ENCODE measurements around the gene TNIP2.

Gene TNIP2

GRCh38 chr4:2755821-2756690 is at the start of gene TNIP2:
Gene TNIP2 (minus strand): TSS chr4:2756336. CDS start chr4:2756289, 47 bp downstream.
- Histone ChIP-seq H3K9ac (ENCODE audit: low read length) (peak within 1 kb of the TSS; percentile 88), H3K27ac (ENCODE audit: low read depth, low read length) (no peak within 1 kb of the TSS), H3K4me3 (ENCODE audit: low read depth, low read length) (peak within 1 kb of the TSS; percentile 86), H3K9me3 (ENCODE audit: control insufficient read depth, insufficient read depth, low read depth, low read length) (no peaks in the 10 kb centered on the region), H3K27me3 (ENCODE audit: control insufficient read depth, insufficient read depth, low read length) (no peaks in the 10 kb centered on the region), H3K36me3 (ENCODE audit: control insufficient read depth, insufficient read depth, low read length) (0 out of 2 replicates have a peak, but pooled peaks cover 7% of the 10 kb centered on the region), H3K4me1 (ENCODE audit: control insufficient read depth, insufficient read depth, low read length) (peaks cover 19% of the 10 kb centered on the region)

DNA sequence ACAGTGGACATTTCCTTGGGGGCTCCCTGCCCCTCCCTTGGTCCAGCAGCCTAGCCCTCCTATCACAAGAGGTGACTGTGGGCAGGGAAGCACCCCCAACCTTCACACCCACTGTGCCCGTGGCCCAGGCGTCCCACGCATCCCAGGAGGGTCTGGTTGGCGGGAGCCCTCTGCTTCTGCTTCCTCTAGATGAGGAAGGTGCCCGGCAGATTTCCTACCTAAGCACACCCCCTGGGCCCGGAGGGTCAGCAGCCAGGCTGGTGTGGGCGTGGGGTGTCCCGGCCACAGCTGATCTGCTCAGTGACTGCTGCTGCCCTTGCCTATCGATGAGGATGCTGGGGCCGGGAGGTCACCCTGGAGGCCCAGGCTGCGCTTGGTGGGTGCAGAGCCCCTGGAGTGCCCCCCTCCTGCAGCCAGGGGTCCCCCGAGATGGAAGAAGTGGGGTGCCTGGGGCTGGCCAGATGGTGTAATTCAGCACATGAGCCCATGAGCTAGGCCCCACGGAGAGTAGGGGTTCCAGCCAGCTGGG is 48.9 kb upstream of the TNIP2 start:
- Histone ChIP-seq H3K27ac (ENCODE audit: low read depth, low read length) (no peak overlapping the region), H3K4me3 (ENCODE audit: low read depth, low read length) (no peak overlapping the region), H3K9ac (ENCODE audit: low read length) (no peak overlapping the region)

DNA sequence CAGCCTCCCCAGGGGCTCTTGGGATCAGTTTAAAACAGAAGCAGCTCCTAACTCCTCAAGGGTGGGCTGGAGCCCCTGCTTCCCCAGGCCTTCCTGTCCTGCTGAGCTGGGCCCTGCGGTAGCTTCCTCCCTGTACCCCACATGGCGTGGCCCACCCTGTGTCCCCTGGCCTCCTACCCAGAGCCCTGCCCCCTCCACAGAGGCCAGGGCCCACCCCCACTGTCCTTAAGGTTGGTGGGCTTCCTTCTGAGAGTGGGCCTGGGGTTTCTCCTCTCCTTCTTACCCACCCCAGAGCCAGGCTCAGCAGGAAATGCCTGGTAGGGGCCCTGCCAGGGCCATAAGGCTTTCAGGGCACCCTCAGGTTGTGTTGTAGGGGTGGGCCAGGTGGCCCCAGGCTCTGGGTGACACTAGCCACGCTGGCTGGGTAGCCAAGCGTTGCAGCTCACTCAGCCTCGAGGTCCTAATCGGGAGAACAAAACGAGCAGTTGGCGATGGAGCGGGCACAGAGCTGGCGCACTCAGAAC is 48.4 kb upstream of the TNIP2 start:
- Histone ChIP-seq H3K9ac (ENCODE audit: low read length) (no peak overlapping the region), H3K4me3 (ENCODE audit: low read depth, low read length) (no peak overlapping the region), H3K27ac (ENCODE audit: low read depth, low read length) (peak overlapping the region; percentile 48; the same call in 1 of the 2 replicates), H3K36me3 (ENCODE audit: control insufficient read depth, insufficient read depth, low read length) (no peaks in the 10 kb centered on the region), H3K27me3 (ENCODE audit: control insufficient read depth, insufficient read depth, low read length) (no peaks in the 10 kb centered on the region), H3K4me1 (ENCODE audit: control insufficient read depth, insufficient read depth, low read length) (peaks cover 19% of the 10 kb centered on the region), H3K9me3 (ENCODE audit: control insufficient read depth, insufficient read depth, low read depth, low read length) (no peaks in the 10 kb centered on the region)

More for the DNA sequence above, 48.9 kb upstream of the TNIP2 start:
- Histone ChIP-seq H3K36me3 (ENCODE audit: control insufficient read depth, insufficient read depth, low read length) (no peaks in the 10 kb centered on the region), H3K9me3 (ENCODE audit: control insufficient read depth, insufficient read depth, low read depth, low read length) (no peaks in the 10 kb centered on the region), H3K4me1 (ENCODE audit: control insufficient read depth, insufficient read depth, low read length) (peaks cover 16% of the 10 kb centered on the region), H3K27me3 (ENCODE audit: control insufficient read depth, insufficient read depth, low read length) (no peaks in the 10 kb centered on the region)

DNA sequence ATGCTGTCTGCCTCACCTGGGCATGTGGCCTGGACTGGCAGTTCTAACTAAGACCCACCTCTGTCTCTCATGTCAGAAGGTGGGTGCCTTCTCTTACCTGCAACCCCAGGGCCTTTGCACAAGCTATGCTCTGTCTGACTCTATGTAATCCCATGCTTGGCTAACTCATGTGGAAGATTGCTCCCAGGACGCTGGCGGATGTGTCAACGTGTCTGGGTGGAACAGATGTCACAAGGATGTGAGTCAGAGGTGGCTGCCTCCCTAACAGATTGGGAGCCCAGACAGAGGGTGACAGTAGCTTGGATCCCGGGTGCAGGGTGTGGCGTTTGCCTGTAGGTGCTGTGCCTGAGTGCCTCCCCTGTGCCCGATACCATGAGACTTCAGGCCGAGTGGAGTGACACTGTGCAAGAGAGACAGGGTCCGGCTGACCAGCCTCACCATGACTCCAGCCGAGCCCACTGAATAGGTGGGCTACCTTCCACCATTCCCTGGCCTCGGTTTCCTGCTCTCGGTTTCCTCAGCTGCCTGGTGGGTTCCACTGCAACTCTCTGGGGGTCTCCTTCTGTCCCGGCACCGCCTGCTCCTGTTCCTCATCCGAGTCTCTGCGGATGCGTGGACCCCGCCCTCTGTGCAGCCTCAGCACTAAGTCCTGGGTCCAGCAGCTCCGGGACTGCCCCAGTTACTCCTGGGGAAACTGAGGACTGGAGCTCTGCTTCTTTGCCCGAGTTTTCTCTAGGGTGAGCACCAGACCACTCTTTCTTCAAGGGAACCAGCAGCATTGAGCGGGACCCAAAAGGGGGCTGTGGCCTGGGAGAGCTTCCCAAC is 47.7 kb upstream of the TNIP2 start:
- H3K4me1 ChIP-seq (ENCODE audit: control insufficient read depth, insufficient read depth, low read length) = peaks cover 23% of the 10 kb centered on the region
- no peak overlapping the region for H3K4me3 ChIP-seq (ENCODE audit: low read depth, low read length)
- no peaks in the 10 kb centered on the region for H3K36me3 ChIP-seq (ENCODE audit: control insufficient read depth, insufficient read depth, low read length)
- peak overlapping the region; percentile 48; the same call in 1 of the 2 replicates for H3K27ac ChIP-seq (ENCODE audit: low read depth, low read length)
- H3K9ac ChIP-seq (ENCODE audit: low read length) = no peak overlapping the region
- no peaks in the 10 kb centered on the region for H3K27me3 ChIP-seq (ENCODE audit: control insufficient read depth, insufficient read depth, low read length)
- no peaks in the 10 kb centered on the region for H3K9me3 ChIP-seq (ENCODE audit: control insufficient read depth, insufficient read depth, low read depth, low read length)

- H3K27me3 ChIP-seq (ENCODE audit: control insufficient read depth, insufficient read depth, low read length) = no peaks in the 10 kb centered on the region
- H3K4me1 ChIP-seq (ENCODE audit: control insufficient read depth, insufficient read depth, low read length) = peaks cover 31% of the 10 kb centered on the region
These were observed 46.7 kb upstream of the TNIP2 start for GRCh38 chr4:2802618-2803531.

GRCh38 chr4:2800691-2801596 is 44.8 kb upstream of the TNIP2 start:
- Histone ChIP-seq H3K9me3 (ENCODE audit: control insufficient read depth, insufficient read depth, low read depth, low read length) (no peaks in the 10 kb centered on the region), H3K36me3 (ENCODE audit: control insufficient read depth, insufficient read depth, low read length) (no peaks in the 10 kb centered on the region), H3K9ac (ENCODE audit: low read length) (peak overlapping the region; percentile 19), H3K27me3 (ENCODE audit: control insufficient read depth, insufficient read depth, low read length) (no peaks in the 10 kb centered on the region), H3K4me1 (ENCODE audit: control insufficient read depth, insufficient read depth, low read length) (peaks cover 31% of the 10 kb centered on the region), H3K4me3 (ENCODE audit: low read depth, low read length) (no peak overlapping the region), H3K27ac (ENCODE audit: low read depth, low read length) (peak overlapping the region; percentile 24; the same call in 1 of the 2 replicates)

More at GRCh38 chr4:2802618-2803531, 46.7 kb upstream of the TNIP2 start:
- Histone ChIP-seq H3K27ac (ENCODE audit: low read depth, low read length) (no peak overlapping the region), H3K36me3 (ENCODE audit: control insufficient read depth, insufficient read depth, low read length) (no peaks in the 10 kb centered on the region), H3K9ac (ENCODE audit: low read length) (no peak overlapping the region), H3K9me3 (ENCODE audit: control insufficient read depth, insufficient read depth, low read depth, low read length) (no peaks in the 10 kb centered on the region), H3K4me3 (ENCODE audit: low read depth, low read length) (no peak overlapping the region)

- H3K27me3 ChIP-seq (ENCODE audit: control insufficient read depth, insufficient read depth, low read length) = no peaks in the 10 kb centered on the region
- H3K27ac ChIP-seq (ENCODE audit: low read depth, low read length) = peak overlapping the region; percentile 24; the same call in 1 of the 2 replicates
- H3K36me3 ChIP-seq (ENCODE audit: control insufficient read depth, insufficient read depth, low read length) = no peaks in the 10 kb centered on the region
- H3K9me3 ChIP-seq (ENCODE audit: control insufficient read depth, insufficient read depth, low read depth, low read length) = no peaks in the 10 kb centered on the region
- no peak overlapping the region for H3K4me3 ChIP-seq (ENCODE audit: low read depth, low read length)
- peak overlapping the region; percentile 9 for H3K9ac ChIP-seq (ENCODE audit: low read length)
- H3K4me1 ChIP-seq (ENCODE audit: control insufficient read depth, insufficient read depth, low read length) = peaks cover 31% of the 10 kb centered on the region
These were observed 44.0 kb upstream of the TNIP2 start for GRCh38 chr4:2799971-2800690.

DNA sequence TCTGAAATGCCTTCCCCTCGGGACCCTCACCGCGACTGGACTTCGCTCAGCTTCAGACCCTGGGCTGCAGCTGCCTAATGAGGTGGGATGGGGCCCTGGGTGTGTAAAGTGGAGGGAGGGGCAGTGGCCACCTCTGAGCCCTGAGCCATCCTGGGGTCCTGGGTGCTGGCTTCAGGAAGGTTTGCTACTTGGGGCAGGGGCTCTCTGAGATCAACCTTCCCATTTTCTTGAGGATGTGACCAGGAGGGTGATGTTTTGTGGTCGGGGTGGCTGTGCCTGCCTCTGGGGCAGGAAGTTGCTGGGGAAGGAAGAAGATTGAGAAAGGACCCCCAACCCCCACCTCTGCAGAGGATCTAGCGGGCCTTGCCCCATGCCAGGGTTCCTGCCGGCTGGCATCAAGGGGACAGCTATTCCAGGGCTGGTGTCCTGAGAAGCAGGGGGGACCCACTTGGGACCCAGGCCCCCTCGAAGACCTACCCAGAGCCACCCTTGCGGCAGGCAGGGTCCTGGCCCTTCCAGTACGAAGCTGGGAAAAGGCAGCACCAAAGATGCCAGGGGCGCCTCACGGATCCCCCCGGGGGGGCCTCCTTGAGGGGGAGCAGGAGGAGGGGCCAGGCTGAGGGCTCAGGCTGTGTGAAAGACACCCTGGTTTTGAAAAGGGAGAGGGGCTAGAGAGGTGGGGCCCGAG is 43.2 kb upstream of the TNIP2 start:
- Histone ChIP-seq H3K4me1 (ENCODE audit: control insufficient read depth, insufficient read depth, low read length) (peaks cover 34% of the 10 kb centered on the region), H3K36me3 (ENCODE audit: control insufficient read depth, insufficient read depth, low read length) (no peaks in the 10 kb centered on the region), H3K9me3 (ENCODE audit: control insufficient read depth, insufficient read depth, low read depth, low read length) (no peaks in the 10 kb centered on the region), H3K27me3 (ENCODE audit: control insufficient read depth, insufficient read depth, low read length) (peaks cover under 1% of the 10 kb centered on the region; the same call in 1 of the 2 replicates), H3K9ac (ENCODE audit: low read length) (no peak overlapping the region), H3K27ac (ENCODE audit: low read depth, low read length) (no peak overlapping the region), H3K4me3 (ENCODE audit: low read depth, low read length) (no peak overlapping the region)
